ENCODE measurements around the gene TMEM98.
A peak's percentile ranks its signal among the peaks of the same experiment; 100 is the strongest.
"Not testable (repeated sequence)": the region's sequence is repeated elsewhere in the genome, so short reads cannot be mapped to it uniquely, and the experiment has no call there.

TMEM98 gene

GRCh38 chr17:32904891-32905290, 23.1 kb upstream of the TMEM98 start:
- Mint-ChIP-seq H3K27ac (no peak overlapping the region), H3K9me3 (no peaks in the 10 kb centered on the region), H3K4me1 (ENCODE audit: low read depth) (peaks cover 16% of the 10 kb centered on the region), H3K4me3 (no peak overlapping the region), H3K27me3 (ENCODE audit: low read depth) (peaks cover 39% of the 10 kb centered on the region), H3K36me3 (ENCODE audit: low read depth) (no peaks in the 10 kb centered on the region)

- no peaks in the 10 kb centered on the region for H3K36me3 Mint-ChIP-seq (ENCODE audit: low read depth)
- H3K27me3 Mint-ChIP-seq (ENCODE audit: low read depth): peaks cover 39% of the 10 kb centered on the region
- no peaks in the 10 kb centered on the region for H3K9me3 Mint-ChIP-seq
- H3K4me3 Mint-ChIP-seq: no peak overlapping the region
- H3K4me1 Mint-ChIP-seq (ENCODE audit: low read depth): peaks cover 16% of the 10 kb centered on the region
- H3K27ac Mint-ChIP-seq: no peak overlapping the region
Observed at GRCh38 chr17:32907583-32907982, 20.4 kb upstream of the TMEM98 start.

GRCh38 chr17:32909787-32910369, 18.1 kb upstream of the TMEM98 start:
- H3K4me1 Mint-ChIP-seq (ENCODE audit: low read depth): peaks cover 12% of the 10 kb centered on the region
- no peaks in the 10 kb centered on the region for H3K9me3 Mint-ChIP-seq
- no peak overlapping the region for H3K27ac Mint-ChIP-seq
- H3K36me3 Mint-ChIP-seq (ENCODE audit: low read depth): no peaks in the 10 kb centered on the region
- no peak overlapping the region for H3K4me3 Mint-ChIP-seq
- H3K27me3 Mint-ChIP-seq (ENCODE audit: low read depth): peaks cover 34% of the 10 kb centered on the region

- H3K36me3 Mint-ChIP-seq (ENCODE audit: low read depth): no peaks in the 10 kb centered on the region
- no peak overlapping the region for H3K27ac Mint-ChIP-seq
- peaks cover 26% of the 10 kb centered on the region for H3K27me3 Mint-ChIP-seq (ENCODE audit: low read depth)
- H3K4me3 Mint-ChIP-seq: no peak overlapping the region
- peaks cover 19% of the 10 kb centered on the region for H3K4me1 Mint-ChIP-seq (ENCODE audit: low read depth)
- no peaks in the 10 kb centered on the region for H3K9me3 Mint-ChIP-seq
Observed at GRCh38 chr17:32910769-32911168, 17.2 kb upstream of the TMEM98 start.

- H3K27ac Mint-ChIP-seq: no peak overlapping the region
- no peaks in the 10 kb centered on the region for H3K36me3 Mint-ChIP-seq (ENCODE audit: low read depth)
- H3K27me3 Mint-ChIP-seq (ENCODE audit: low read depth): peaks cover 22% of the 10 kb centered on the region
- no peak overlapping the region for H3K4me3 Mint-ChIP-seq
- peaks cover 28% of the 10 kb centered on the region for H3K4me1 Mint-ChIP-seq (ENCODE audit: low read depth)
- H3K9me3 Mint-ChIP-seq: no peaks in the 10 kb centered on the region
Observed at GRCh38 chr17:32912218-32912897, 15.6 kb upstream of the TMEM98 start.

- Mint-ChIP-seq H3K36me3 (ENCODE audit: low read depth) (no peaks in the 10 kb centered on the region), H3K27me3 (ENCODE audit: low read depth) (peaks cover 12% of the 10 kb centered on the region), H3K4me3 (no peak overlapping the region), H3K9me3 (no peaks in the 10 kb centered on the region), H3K27ac (no peak overlapping the region), H3K4me1 (ENCODE audit: low read depth) (peaks cover 35% of the 10 kb centered on the region)
Observed at GRCh38 chr17:32913593-32913992, 14.4 kb upstream of the TMEM98 start.

GRCh38 chr17:32914181-32914580, 13.8 kb upstream of the TMEM98 start:
- H3K27me3 Mint-ChIP-seq (ENCODE audit: low read depth): peaks cover 7% of the 10 kb centered on the region
- H3K27ac Mint-ChIP-seq: no peak overlapping the region
- H3K4me3 Mint-ChIP-seq: no peak overlapping the region
- no peaks in the 10 kb centered on the region for H3K36me3 Mint-ChIP-seq (ENCODE audit: low read depth)
- no peaks in the 10 kb centered on the region for H3K9me3 Mint-ChIP-seq
- H3K4me1 Mint-ChIP-seq (ENCODE audit: low read depth): peaks cover 35% of the 10 kb centered on the region

GRCh38 chr17:32915245-32915644, 12.7 kb upstream of the TMEM98 start:
- Mint-ChIP-seq H3K27ac (peak overlapping the region; percentile 11), H3K27me3 (ENCODE audit: low read depth) (peaks cover under 1% of the 10 kb centered on the region), H3K4me3 (peak overlapping the region; percentile 5), H3K4me1 (ENCODE audit: low read depth) (peaks cover 35% of the 10 kb centered on the region), H3K36me3 (ENCODE audit: low read depth) (no peaks in the 10 kb centered on the region), H3K9me3 (no peaks in the 10 kb centered on the region)

GRCh38 chr17:32916134-32916533, 11.8 kb upstream of the TMEM98 start:
- no peak overlapping the region for H3K4me3 Mint-ChIP-seq
- H3K27me3 Mint-ChIP-seq (ENCODE audit: low read depth): peaks cover 5% of the 10 kb centered on the region
- peak overlapping the region; percentile 11 for H3K27ac Mint-ChIP-seq
- no peaks in the 10 kb centered on the region for H3K36me3 Mint-ChIP-seq (ENCODE audit: low read depth)
- no peaks in the 10 kb centered on the region for H3K9me3 Mint-ChIP-seq
- peaks cover 35% of the 10 kb centered on the region for H3K4me1 Mint-ChIP-seq (ENCODE audit: low read depth)

GRCh38 chr17:32917081-32917480, 10.9 kb upstream of the TMEM98 start:
- peaks cover 5% of the 10 kb centered on the region for H3K27me3 Mint-ChIP-seq (ENCODE audit: low read depth)
- H3K4me1 Mint-ChIP-seq (ENCODE audit: low read depth): peaks cover 35% of the 10 kb centered on the region
- H3K9me3 Mint-ChIP-seq: no peaks in the 10 kb centered on the region
- no peak overlapping the region for H3K27ac Mint-ChIP-seq
- H3K4me3 Mint-ChIP-seq: no peak overlapping the region
- H3K36me3 Mint-ChIP-seq (ENCODE audit: low read depth): no peaks in the 10 kb centered on the region

GRCh38 chr17:32917842-32918241, 10.1 kb upstream of the TMEM98 start:
- Mint-ChIP-seq H3K4me1 (ENCODE audit: low read depth) (peaks cover 35% of the 10 kb centered on the region), H3K9me3 (no peaks in the 10 kb centered on the region), H3K27me3 (ENCODE audit: low read depth) (peaks cover 5% of the 10 kb centered on the region), H3K36me3 (ENCODE audit: low read depth) (no peaks in the 10 kb centered on the region), H3K4me3 (no peak overlapping the region), H3K27ac (no peak overlapping the region)

GRCh38 chr17:32919876-32920275, 8.1 kb upstream of the TMEM98 start:
- Mint-ChIP-seq H3K27me3 (ENCODE audit: low read depth) (peaks cover 12% of the 10 kb centered on the region), H3K4me1 (ENCODE audit: low read depth) (peaks cover 25% of the 10 kb centered on the region)
- not testable (repeated sequence) for H3K27ac Mint-ChIP-seq; H3K36me3 Mint-ChIP-seq (ENCODE audit: low read depth); H3K4me3 Mint-ChIP-seq; H3K9me3 Mint-ChIP-seq

- Mint-ChIP-seq H3K4me3 (no peak overlapping the region), H3K27me3 (ENCODE audit: low read depth) (peaks cover 13% of the 10 kb centered on the region), H3K27ac (no peak overlapping the region), H3K36me3 (ENCODE audit: low read depth) (no peaks in the 10 kb centered on the region), H3K4me1 (ENCODE audit: low read depth) (peaks cover 21% of the 10 kb centered on the region), H3K9me3 (no peaks in the 10 kb centered on the region)
Observed at GRCh38 chr17:32920293-32920692, 7.7 kb upstream of the TMEM98 start.

- Mint-ChIP-seq H3K9me3 (no peaks in the 10 kb centered on the region), H3K4me3 (no peak overlapping the region), H3K4me1 (ENCODE audit: low read depth) (peaks cover 13% of the 10 kb centered on the region), H3K27me3 (ENCODE audit: low read depth) (peaks cover 20% of the 10 kb centered on the region), H3K27ac (no peak overlapping the region), H3K36me3 (ENCODE audit: low read depth) (no peaks in the 10 kb centered on the region)
Observed at GRCh38 chr17:32921017-32921416, 6.9 kb upstream of the TMEM98 start.

- not testable (repeated sequence) for H3K27ac Mint-ChIP-seq; H3K4me1 Mint-ChIP-seq (ENCODE audit: low read depth); H3K36me3 Mint-ChIP-seq (ENCODE audit: low read depth); H3K9me3 Mint-ChIP-seq; H3K4me3 Mint-ChIP-seq
- H3K27me3 Mint-ChIP-seq (ENCODE audit: low read depth): peaks cover 34% of the 10 kb centered on the region
Observed at GRCh38 chr17:32923905-32924304, 4.0 kb upstream of the TMEM98 start.
